Neural progenitor cell (in vitro differentiated cells): ENCODE results near the gene BEGAIN.

Source experiments
- CTCF ChIP-seq: fragments of 200-600 bp; sonication (generic); IDR thresholded peaks from 2 replicates; pipeline ENCODE4 v1.5.1; 2017; ENCODE audit warnings: antibody characterized with exemption, mild to moderate bottlenecking
- EZH2 ChIP-seq: fragments of 200-600 bp; sonication (generic); IDR thresholded peaks from 2 replicates; pipeline ENCODE4 v1.6.1; 2017; ENCODE audit warnings: antibody characterized with exemption, mild to moderate bottlenecking, moderate library complexity
- EZH2phosphoT487 ChIP-seq: fragments of 200-600 bp; sonication (generic); IDR thresholded peaks from 2 replicates; pipeline ENCODE4 v1.6.1; 2017; ENCODE audit warnings: antibody characterized with exemption

GRCh38 chr14:100586153-100586402, 1.1 kb downstream of the BEGAIN start:
- TF ChIP-seq CTCF (no peak), EZH2phosphoT487 (no peak), EZH2 (no peak)
